Astrocyte (in vitro differentiated cells and primary cell): Measurements from ENCODE around the gene FBLN1. TPM values are rescaled to one million over a fixed set of nuclear protein-coding genes. Genes with fewer than 3 reads are reported as not detected.
A peak's percentile ranks its signal among the peaks of the same experiment; 100 is the strongest.

ENCODE experiments used
- DNase-seq: peaks from one replicate; pipeline ENCODE4 v3.0.0-alpha.2; 2010; ENCODE audit warnings: low read depth
- FAIRE-seq: peaks from 2 replicates; lab custom pipeline; 2011; peaks lifted over from hg19 to GRCh38; lab: Jason Lieb, UNC
- H2AFZ ChIP-seq: 2 replicates; pipeline ENCODE4 v1.6.0; 2012; ENCODE audit warnings: low read depth, low read length, inconsistent platforms
- H3K27ac ChIP-seq: 2 replicates; pipeline ENCODE4 v1.5.1; 2011; ENCODE audit warnings: low read depth, low read length, inconsistent platforms
- H3K27me3 ChIP-seq: 2 replicates; pipeline ENCODE4 v1.6.0; 2011; ENCODE audit warnings: low read length, inconsistent platforms; ENCODE audit not compliant: insufficient read depth
- H3K36me3 ChIP-seq: 2 replicates; pipeline ENCODE4 v1.5.1; 2011; ENCODE audit warnings: low read length, inconsistent platforms; ENCODE audit not compliant: insufficient read depth
- H3K4me1 ChIP-seq: 2 replicates; pipeline ENCODE4 v1.5.1; 2011; ENCODE audit warnings: low read length, inconsistent platforms; ENCODE audit not compliant: insufficient read depth
- H3K4me2 ChIP-seq: 2 replicates; pipeline ENCODE4 v1.6.0; 2012; ENCODE audit warnings: low read length, inconsistent platforms
- H3K4me3 ChIP-seq: 2 replicates; pipeline ENCODE4 v1.5.1; 2011; ENCODE audit warnings: low read depth, mild to moderate bottlenecking, low read length, inconsistent platforms; ENCODE audit not compliant: insufficient read depth
- H3K79me2 ChIP-seq: 2 replicates; pipeline ENCODE4 v1.6.0; 2012; ENCODE audit warnings: mild to moderate bottlenecking, low read length, inconsistent platforms; ENCODE audit not compliant: insufficient read depth
- H3K9ac ChIP-seq: 2 replicates; pipeline ENCODE4 v1.6.0; 2012; ENCODE audit warnings: mild to moderate bottlenecking, low read length, inconsistent platforms
- H3K9me3 ChIP-seq: 2 replicates; pipeline ENCODE4 v1.5.1; 2012; ENCODE audit warnings: low read depth, mild to moderate bottlenecking, low read length, inconsistent platforms; ENCODE audit not compliant: insufficient read depth
- H4K20me1 ChIP-seq: 2 replicates; pipeline ENCODE4 v1.6.0; 2012; ENCODE audit warnings: low read length, inconsistent platforms; ENCODE audit not compliant: insufficient read depth
- H3K27ac Mint-ChIP-seq: one replicate; pipeline ENCODE4 v1.8.0; 2021; ENCODE audit warnings: mild to moderate bottlenecking, mixed read lengths; ENCODE audit not compliant: unreplicated experiment
- H3K27me3 Mint-ChIP-seq: one replicate; pipeline ENCODE4 v1.8.0; 2021; ENCODE audit warnings: low read depth, mixed read lengths; ENCODE audit not compliant: unreplicated experiment
- H3K36me3 Mint-ChIP-seq: one replicate; pipeline ENCODE4 v1.8.0; 2021; ENCODE audit warnings: low read depth, mixed read lengths; ENCODE audit not compliant: unreplicated experiment
- H3K4me1 Mint-ChIP-seq: one replicate; pipeline ENCODE4 v1.8.0; 2021; ENCODE audit warnings: low read depth, mixed read lengths; ENCODE audit not compliant: unreplicated experiment
- H3K4me3 Mint-ChIP-seq: one replicate; pipeline ENCODE4 v1.8.0; 2021; ENCODE audit warnings: mild to moderate bottlenecking, moderate library complexity, mixed read lengths; ENCODE audit not compliant: unreplicated experiment
- H3K9me3 Mint-ChIP-seq: one replicate; pipeline ENCODE4 v1.8.0; 2021; ENCODE audit warnings: mild to moderate bottlenecking, mixed read lengths; ENCODE audit not compliant: unreplicated experiment
- EZH2 ChIP-seq: IDR thresholded peaks from 2 replicates; pipeline ENCODE4 v1.6.1; 2012; ENCODE audit warnings: mild to moderate bottlenecking, low read length, inconsistent platforms; ENCODE audit not compliant: insufficient read depth
- total RNA-seq: library from RNA; stranded (reverse); gene quantifications from 2 replicates; pipeline ENCODE4 v1.2.1, GENCODE V29; 2021
- TF ChIP-seq, protein P1 (sequence below): IDR thresholded peaks from 2 replicates; pipeline ENCODE4 v1.5.1; 2011; ENCODE audit warnings: low read depth, mild to moderate bottlenecking, inconsistent platforms, low read length, moderate library complexity; ENCODE audit not compliant: insufficient read depth

The FBLN1 gene
- total RNA-seq, 1 donor from 2014 or later = 69.2 TPM

DNA sequence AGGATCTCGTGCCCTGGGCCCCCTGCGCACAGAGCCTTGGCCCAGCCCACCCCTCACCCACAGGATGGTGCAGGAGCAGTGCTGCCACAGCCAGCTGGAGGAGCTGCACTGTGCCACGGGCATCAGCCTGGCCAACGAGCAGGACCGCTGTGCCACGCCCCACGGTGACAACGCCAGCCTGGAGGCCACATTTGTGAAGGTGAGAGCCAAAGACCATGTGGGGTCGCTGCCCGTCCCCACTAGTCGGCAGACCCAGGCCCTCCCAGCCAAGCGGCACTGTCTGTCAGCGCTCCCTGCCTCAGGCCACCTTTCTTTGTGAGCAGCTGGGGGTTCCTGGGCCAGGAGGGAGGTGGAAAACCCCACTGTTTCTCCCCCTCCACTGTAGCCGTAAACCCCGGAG lies 22.8 kb downstream of the FBLN1 start:
- no peaks in the 10 kb centered on the region for H3K27me3 ChIP-seq
- peaks cover 9% of the 10 kb centered on the region for H3K4me1 Mint-ChIP-seq
- peaks cover 3% of the 10 kb centered on the region for H3K27me3 Mint-ChIP-seq
- peaks cover 4% of the 10 kb centered on the region for H3K36me3 ChIP-seq
- no peaks in the 10 kb centered on the region for H3K9me3 Mint-ChIP-seq
- H3K27ac Mint-ChIP-seq = no peak overlapping the region
- no peaks in the 10 kb centered on the region for H4K20me1 ChIP-seq
- DNase-seq = no peak
- TF ChIP-seq, protein P1, sequence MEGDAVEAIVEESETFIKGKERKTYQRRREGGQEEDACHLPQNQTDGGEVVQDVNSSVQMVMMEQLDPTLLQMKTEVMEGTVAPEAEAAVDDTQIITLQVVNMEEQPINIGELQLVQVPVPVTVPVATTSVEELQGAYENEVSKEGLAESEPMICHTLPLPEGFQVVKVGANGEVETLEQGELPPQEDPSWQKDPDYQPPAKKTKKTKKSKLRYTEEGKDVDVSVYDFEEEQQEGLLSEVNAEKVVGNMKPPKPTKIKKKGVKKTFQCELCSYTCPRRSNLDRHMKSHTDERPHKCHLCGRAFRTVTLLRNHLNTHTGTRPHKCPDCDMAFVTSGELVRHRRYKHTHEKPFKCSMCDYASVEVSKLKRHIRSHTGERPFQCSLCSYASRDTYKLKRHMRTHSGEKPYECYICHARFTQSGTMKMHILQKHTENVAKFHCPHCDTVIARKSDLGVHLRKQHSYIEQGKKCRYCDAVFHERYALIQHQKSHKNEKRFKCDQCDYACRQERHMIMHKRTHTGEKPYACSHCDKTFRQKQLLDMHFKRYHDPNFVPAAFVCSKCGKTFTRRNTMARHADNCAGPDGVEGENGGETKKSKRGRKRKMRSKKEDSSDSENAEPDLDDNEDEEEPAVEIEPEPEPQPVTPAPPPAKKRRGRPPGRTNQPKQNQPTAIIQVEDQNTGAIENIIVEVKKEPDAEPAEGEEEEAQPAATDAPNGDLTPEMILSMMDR = no peak
- no peak overlapping the region for H3K27ac ChIP-seq
- H3K4me2 ChIP-seq = no peak overlapping the region
- FAIRE-seq = no peak
- H3K4me1 ChIP-seq = peaks cover 2% of the 10 kb centered on the region
- H3K9me3 ChIP-seq = no peaks in the 10 kb centered on the region
- no peak overlapping the region for H3K4me3 Mint-ChIP-seq
- peaks cover 9% of the 10 kb centered on the region for H3K36me3 Mint-ChIP-seq
- H2AFZ ChIP-seq = no peak overlapping the region
- H3K9ac ChIP-seq = no peak overlapping the region
- no peak overlapping the region for H3K4me3 ChIP-seq
- no peaks in the 10 kb centered on the region for H3K79me2 ChIP-seq

- peaks cover 6% of the 10 kb centered on the region for H3K4me1 ChIP-seq
- peaks cover 3% of the 10 kb centered on the region for H3K27me3 Mint-ChIP-seq
- peaks cover 11% of the 10 kb centered on the region for H3K4me1 Mint-ChIP-seq
- H3K79me2 ChIP-seq = no peaks in the 10 kb centered on the region
- no peaks in the 10 kb centered on the region for H4K20me1 ChIP-seq
- H3K9ac ChIP-seq = no peak overlapping the region
- H2AFZ ChIP-seq = no peak overlapping the region
- peaks cover 5% of the 10 kb centered on the region for H3K36me3 ChIP-seq
- no peak overlapping the region for H3K27ac Mint-ChIP-seq
- no peak overlapping the region for H3K4me3 Mint-ChIP-seq
- TF ChIP-seq EZH2 = no peak
- TF ChIP-seq, protein P1 = no peak
- H3K9me3 Mint-ChIP-seq = no peaks in the 10 kb centered on the region
- H3K4me3 ChIP-seq = no peak overlapping the region
- DNase-seq (no peak), FAIRE-seq (no peak)
- H3K27ac ChIP-seq = no peak overlapping the region
- peaks cover 9% of the 10 kb centered on the region for H3K36me3 Mint-ChIP-seq
- H3K4me2 ChIP-seq = no peak overlapping the region
- H3K27me3 ChIP-seq = no peaks in the 10 kb centered on the region
- H3K9me3 ChIP-seq = no peaks in the 10 kb centered on the region
These were observed 23.6 kb downstream of the FBLN1 start for GRCh38 chr22:45526281-45526680.

DNA sequence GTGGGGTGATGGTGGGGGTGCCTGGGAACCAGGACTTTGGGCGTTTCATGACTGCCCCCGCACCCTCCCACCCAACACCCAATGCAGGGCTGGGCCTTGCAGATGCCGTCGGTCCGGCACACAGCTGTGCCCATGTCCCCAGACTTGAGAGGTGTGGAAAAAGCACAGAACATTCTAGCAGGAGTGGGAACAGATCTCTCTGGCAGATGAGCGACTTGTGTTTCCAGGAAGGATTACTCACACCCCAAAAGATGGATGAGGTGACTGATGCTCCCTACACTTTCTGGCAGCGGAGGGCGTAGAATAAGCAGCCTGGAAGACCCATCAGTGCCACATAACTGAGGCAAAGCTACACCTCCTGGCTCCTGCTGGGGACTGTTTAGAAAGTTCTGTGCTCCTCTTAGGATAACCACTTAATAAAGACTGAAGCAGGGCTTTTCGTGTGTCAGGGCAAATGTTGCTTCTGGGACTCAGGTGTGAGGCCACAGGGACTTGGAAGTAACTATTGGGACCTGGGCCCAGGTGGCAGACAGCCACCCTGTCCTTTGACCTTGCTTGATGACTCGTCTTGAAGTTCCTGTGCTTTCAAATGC lies 24.2 kb downstream of the FBLN1 start:
- H3K27ac Mint-ChIP-seq = no peak overlapping the region

More for the DNA sequence above, 24.2 kb downstream of the FBLN1 start:
- no peak overlapping the region for H3K4me3 Mint-ChIP-seq
- FAIRE-seq = peak; percentile 55
- peaks cover 5% of the 10 kb centered on the region for H3K36me3 ChIP-seq
- no peak overlapping the region for H3K4me2 ChIP-seq
- H3K27ac ChIP-seq = no peak overlapping the region
- no peak for TF ChIP-seq EZH2
- TF ChIP-seq, protein P1 = no peak
- H3K4me1 ChIP-seq = peaks cover 11% of the 10 kb centered on the region
- peaks cover 14% of the 10 kb centered on the region for H3K4me1 Mint-ChIP-seq
- peaks cover 9% of the 10 kb centered on the region for H3K36me3 Mint-ChIP-seq
- H4K20me1 ChIP-seq = no peaks in the 10 kb centered on the region
- H3K9me3 Mint-ChIP-seq = no peaks in the 10 kb centered on the region
- no peak overlapping the region for H3K4me3 ChIP-seq
- no peaks in the 10 kb centered on the region for H3K79me2 ChIP-seq
- H3K9me3 ChIP-seq = no peaks in the 10 kb centered on the region
- peaks cover 3% of the 10 kb centered on the region for H3K27me3 Mint-ChIP-seq
- no peaks in the 10 kb centered on the region for H3K27me3 ChIP-seq
- H2AFZ ChIP-seq = no peak overlapping the region
- peak; percentile 59 for DNase-seq
- H3K9ac ChIP-seq = no peak overlapping the region
